ENCODE results near the gene TNIP2.

GRCh38 chr4:2789793-2790582, 33.9 kb upstream of the TNIP2 start:
- TF ChIP-seq ZNF274 (IDR thresholded peaks at IDR 0.05; ENCODE audit: low read depth, low read length) = no peak
- no peak for TF ChIP-seq YY1 (IDR thresholded peaks at IDR 0.05; ENCODE audit: insufficient read depth, insufficient read length)

Data from NT2/D1 (cell line).